ENCODE measurements around the gene COG3. TPM values are rescaled to one million over a fixed set of nuclear protein-coding genes. Genes with fewer than 3 reads are reported as not detected.

COG3 gene
- total and polyA plus RNA-seq, 10 of the 15 experiments (the other 5 are each of a cell fraction or from before 2014, with no cell fraction given): 6.1 to 35.1 (median 22.6) TPM

DNA sequence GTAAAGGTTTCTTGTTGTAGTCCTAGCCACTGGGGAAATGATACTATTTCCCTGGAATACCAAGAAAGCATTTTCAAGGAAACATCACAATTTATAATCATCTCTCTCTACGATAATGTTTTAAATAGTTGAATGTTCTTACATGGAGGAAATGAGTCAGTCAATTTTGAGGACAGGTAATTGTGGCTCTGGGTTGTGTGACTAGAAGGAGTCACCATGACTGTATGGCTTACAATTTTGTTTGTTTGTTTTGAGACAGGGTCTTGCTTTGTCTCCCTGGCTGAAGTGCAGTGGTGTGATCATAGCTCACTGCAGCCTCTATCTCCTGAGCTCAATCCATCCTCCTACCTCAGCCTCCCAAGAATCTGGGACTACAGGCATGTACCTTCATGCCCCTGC, 47.4 kb downstream of the COG3 start:
- ATAC-seq: no peak
- intact Hi-C loops (cut with micrococcal nuclease; ENCODE audit: unreplicated experiment): loop anchor here (5.0 kb wide), 1 partner anchor 810 kb away; no protein-coding TSS in a partner anchor
- WGBS (ENCODE audit: insufficient coverage, insufficient replicate concordance, low lambda C conversion rate, missing lambda C conversion rate): 100% methylated on average over 1 of the region's 1 CpG
- no peaks in the 10 kb centered on the region for H3K27me3 ChIP-seq (replicated peaks in 1 of 2; ENCODE audit: control insufficient read depth in 2 of 2, insufficient read depth in 2 of 2, low read length in 1 of 2)
- H4K20me1 ChIP-seq (ENCODE audit: control insufficient read depth, insufficient read depth): no peaks in the 10 kb centered on the region
- H3K9me3 ChIP-seq (replicated peaks; ENCODE audit: control insufficient read depth, insufficient read depth, low read length): no peaks in the 10 kb centered on the region
- no peaks in the 10 kb centered on the region for H3K79me2 ChIP-seq (ENCODE audit: control insufficient read depth, insufficient read depth, low read length)
- CTCF ChIA-PET: interaction anchor here (0.6 to 2.7 kb wide), 7 partner anchors 10 to 217 kb away, joined by 3 to 12 read pairs (median 4); no protein-coding TSS in a partner anchor
- no peak overlapping the region for H3K4me3 ChIP-seq
- peaks cover 6 to 31% of the 10 kb centered on the region in 2 experiments for H3K36me3 ChIP-seq (ENCODE audit: control insufficient read depth in 2 of 2, insufficient read depth in 2 of 2, low read length in 1 of 2)
- POLR2A ChIA-PET: no interaction called here
- no peak for TF ChIP-seq SMARCA5 (IDR thresholded peaks at IDR 0.05)
- no peak overlapping the region for H3K9ac ChIP-seq (ENCODE audit: control insufficient read depth, insufficient read depth, low read length)
- H3K4me2 ChIP-seq (ENCODE audit: control insufficient read depth, insufficient read depth): no peak overlapping the region
- no peak overlapping the region for H3K27ac ChIP-seq (ENCODE audit: control insufficient read depth, insufficient read depth)
- SMC1A ChIA-PET (ENCODE audit: uncharacterized antibody, unreplicated experiment): interaction anchor here (0.6 kb wide), 1 partner anchor 190 kb away, joined by 3 read pairs; the partner anchor contains the start of gene CBY2
- no peak for DNase-seq (ENCODE audit: low read depth, low spot score)
- FAIRE-seq: no peak
- no TSS peak for BruUV-seq (replicated peaks)
- in situ Hi-C loops (cut with MboI): no loop called here
- RAD21 ChIA-PET (ENCODE audit: unreplicated experiment): interaction anchor here (0.9 kb wide), 1 partner anchor 184 kb away, joined by 3 read pairs; no protein-coding TSS in a partner anchor
- no peak overlapping the region for H2AFZ ChIP-seq (ENCODE audit: control insufficient read depth, low read depth, low read length)
- no peaks in the 10 kb centered on the region for H3K4me1 ChIP-seq (ENCODE audit: control insufficient read depth, insufficient read depth, low read length)

- Histone ChIP-seq H3K4me1 (ENCODE audit: control insufficient read depth, insufficient read depth, low read length) (no peaks in the 10 kb centered on the region), H3K36me3 (ENCODE audit: control insufficient read depth in 2 of 2, insufficient read depth in 2 of 2, low read length in 1 of 2) (peaks cover 4 to 38% of the 10 kb centered on the region in 2 experiments), H3K4me3 (no peak overlapping the region), H3K9ac (ENCODE audit: control insufficient read depth, insufficient read depth, low read length) (no peak overlapping the region), H3K9me3 (replicated peaks; ENCODE audit: control insufficient read depth, insufficient read depth, low read length) (no peaks in the 10 kb centered on the region), H3K4me2 (ENCODE audit: control insufficient read depth, insufficient read depth) (no peak overlapping the region), H3K27me3 (replicated peaks in 1 of 2; ENCODE audit: control insufficient read depth in 2 of 2, insufficient read depth in 2 of 2, low read length in 1 of 2) (no peaks in the 10 kb centered on the region), H3K27ac (ENCODE audit: control insufficient read depth, insufficient read depth) (no peak overlapping the region), H2AFZ (ENCODE audit: control insufficient read depth, low read depth, low read length) (no peak overlapping the region), H4K20me1 (ENCODE audit: control insufficient read depth, insufficient read depth) (no peaks in the 10 kb centered on the region), H3K79me2 (ENCODE audit: control insufficient read depth, insufficient read depth, low read length) (no peaks in the 10 kb centered on the region)
- WGBS (ENCODE audit: insufficient coverage, insufficient replicate concordance, low lambda C conversion rate, missing lambda C conversion rate): 3% methylated on average over 2 of the region's 2 CpGs
- no peak for FAIRE-seq
- BruUV-seq (replicated peaks): no TSS peak
- ChIA-PET SMC1A (ENCODE audit: uncharacterized antibody, unreplicated experiment) (interaction anchor here (1.5 kb wide), 1 partner anchor 201 kb away, joined by 3 read pairs; no protein-coding TSS in a partner anchor), POLR2A (no interaction called here), RAD21 (ENCODE audit: unreplicated experiment) (no interaction called here), CTCF (interaction anchor here (0.7 kb wide), 1 partner anchor 1560 kb away, joined by 3 read pairs; no protein-coding TSS in a partner anchor)
- DNase-seq (ENCODE audit: low read depth, low spot score): no peak
- in situ Hi-C loops (cut with MboI): loop anchor here (5.0 kb wide), 1 partner anchor 216 kb away; no protein-coding TSS in a partner anchor
- intact Hi-C loops (cut with micrococcal nuclease; ENCODE audit: unreplicated experiment): no loop called here
- TF ChIP-seq, protein P1, sequence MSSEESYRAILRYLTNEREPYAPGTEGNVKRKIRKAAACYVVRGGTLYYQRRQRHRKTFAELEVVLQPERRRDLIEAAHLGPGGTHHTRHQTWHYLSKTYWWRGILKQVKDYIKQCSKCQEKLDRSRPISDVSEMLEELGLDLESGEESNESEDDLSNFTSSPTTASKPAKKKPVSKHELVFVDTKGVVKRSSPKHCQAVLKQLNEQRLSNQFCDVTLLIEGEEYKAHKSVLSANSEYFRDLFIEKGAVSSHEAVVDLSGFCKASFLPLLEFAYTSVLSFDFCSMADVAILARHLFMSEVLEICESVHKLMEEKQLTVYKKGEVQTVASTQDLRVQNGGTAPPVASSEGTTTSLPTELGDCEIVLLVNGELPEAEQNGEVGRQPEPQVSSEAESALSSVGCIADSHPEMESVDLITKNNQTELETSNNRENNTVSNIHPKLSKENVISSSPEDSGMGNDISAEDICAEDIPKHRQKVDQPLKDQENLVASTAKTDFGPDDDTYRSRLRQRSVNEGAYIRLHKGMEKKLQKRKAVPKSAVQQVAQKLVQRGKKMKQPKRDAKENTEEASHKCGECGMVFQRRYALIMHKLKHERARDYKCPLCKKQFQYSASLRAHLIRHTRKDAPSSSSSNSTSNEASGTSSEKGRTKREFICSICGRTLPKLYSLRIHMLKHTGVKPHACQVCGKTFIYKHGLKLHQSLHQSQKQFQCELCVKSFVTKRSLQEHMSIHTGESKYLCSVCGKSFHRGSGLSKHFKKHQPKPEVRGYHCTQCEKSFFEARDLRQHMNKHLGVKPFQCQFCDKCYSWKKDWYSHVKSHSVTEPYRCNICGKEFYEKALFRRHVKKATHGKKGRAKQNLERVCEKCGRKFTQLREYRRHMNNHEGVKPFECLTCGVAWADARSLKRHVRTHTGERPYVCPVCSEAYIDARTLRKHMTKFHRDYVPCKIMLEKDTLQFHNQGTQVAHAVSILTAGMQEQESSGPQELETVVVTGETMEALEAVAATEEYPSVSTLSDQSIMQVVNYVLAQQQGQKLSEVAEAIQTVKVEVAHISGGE (CRISPR knock-in tag; IDR thresholded peaks at IDR 0.05): no peak
- TF ChIP-seq FOXK2 (IDR thresholded peaks at IDR 0.05): no peak
- TF ChIP-seq MTA3 (IDR thresholded peaks at IDR 0.05; ENCODE audit: borderline replicate concordance, low read length): no peak
- TF ChIP-seq, protein P2, sequence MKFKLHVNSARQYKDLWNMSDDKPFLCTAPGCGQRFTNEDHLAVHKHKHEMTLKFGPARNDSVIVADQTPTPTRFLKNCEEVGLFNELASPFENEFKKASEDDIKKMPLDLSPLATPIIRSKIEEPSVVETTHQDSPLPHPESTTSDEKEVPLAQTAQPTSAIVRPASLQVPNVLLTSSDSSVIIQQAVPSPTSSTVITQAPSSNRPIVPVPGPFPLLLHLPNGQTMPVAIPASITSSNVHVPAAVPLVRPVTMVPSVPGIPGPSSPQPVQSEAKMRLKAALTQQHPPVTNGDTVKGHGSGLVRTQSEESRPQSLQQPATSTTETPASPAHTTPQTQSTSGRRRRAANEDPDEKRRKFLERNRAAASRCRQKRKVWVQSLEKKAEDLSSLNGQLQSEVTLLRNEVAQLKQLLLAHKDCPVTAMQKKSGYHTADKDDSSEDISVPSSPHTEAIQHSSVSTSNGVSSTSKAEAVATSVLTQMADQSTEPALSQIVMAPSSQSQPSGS (IDR thresholded peaks at IDR 0.05; ENCODE audit: low read length): no peak
- TF ChIP-seq GABPA (IDR thresholded peaks at IDR 0.05; ENCODE audit: low read depth): no peak
- TF ChIP-seq ZNF274 (IDR thresholded peaks at IDR 0.05; ENCODE audit: insufficient read depth, insufficient read length): no peak
- no peak for TF ChIP-seq YBX1 (IDR thresholded peaks at IDR 0.05)
- no peak for ATAC-seq
Measured at GRCh38 chr13:45516757-45517156, 52.0 kb downstream of the COG3 start.
